Activated T-helper 9 cell treated with anti-CD3 and anti-CD28 coated beads, Interleukin-2, amount 50 U/mL, for 16 hours (primary cell): Measurements from ENCODE around the gene PI4KB.

ENCODE experiments used
- DNase-seq: peaks from one replicate; pipeline ENCODE4 v3.0.0-alpha.2; 2020; ENCODE audit warnings: low read depth

PI4KB gene

DNA sequence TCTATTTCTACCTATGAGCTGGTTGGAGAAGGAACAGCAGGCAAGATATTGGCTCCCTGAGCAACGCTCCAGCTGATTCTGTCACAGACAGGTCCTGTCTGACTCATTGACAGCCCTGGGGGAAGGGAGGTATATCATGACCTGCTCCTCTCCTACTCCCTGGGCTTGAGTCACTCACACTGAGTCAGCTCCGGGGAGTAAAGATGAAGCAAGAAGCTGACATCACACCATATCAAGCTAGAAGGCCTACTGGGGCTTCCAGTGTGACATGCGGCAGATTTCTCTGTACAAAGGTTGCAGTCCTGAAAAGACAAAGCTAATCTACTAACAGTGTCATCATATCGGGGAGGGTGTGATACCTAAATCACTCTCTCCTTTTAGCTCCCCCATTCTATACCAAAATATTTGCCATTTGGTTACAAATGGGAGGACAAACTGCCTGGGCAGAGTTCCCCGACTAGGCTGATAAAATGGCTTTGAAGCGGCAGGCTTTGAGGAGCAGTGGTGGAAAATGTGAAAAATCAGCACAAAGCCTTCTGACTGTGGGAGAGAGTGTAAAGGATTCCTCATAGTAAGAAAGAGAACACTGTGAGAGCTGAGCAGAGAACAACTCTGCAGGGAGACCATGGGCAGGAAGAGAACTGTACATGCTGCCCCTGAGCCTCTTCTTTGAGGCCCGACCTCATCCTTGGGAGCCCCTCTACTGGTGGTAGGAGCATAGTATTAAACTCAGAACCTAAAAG is 15.5 kb downstream of the PI4KB start:
- peak; percentile 69 for DNase-seq

DNA sequence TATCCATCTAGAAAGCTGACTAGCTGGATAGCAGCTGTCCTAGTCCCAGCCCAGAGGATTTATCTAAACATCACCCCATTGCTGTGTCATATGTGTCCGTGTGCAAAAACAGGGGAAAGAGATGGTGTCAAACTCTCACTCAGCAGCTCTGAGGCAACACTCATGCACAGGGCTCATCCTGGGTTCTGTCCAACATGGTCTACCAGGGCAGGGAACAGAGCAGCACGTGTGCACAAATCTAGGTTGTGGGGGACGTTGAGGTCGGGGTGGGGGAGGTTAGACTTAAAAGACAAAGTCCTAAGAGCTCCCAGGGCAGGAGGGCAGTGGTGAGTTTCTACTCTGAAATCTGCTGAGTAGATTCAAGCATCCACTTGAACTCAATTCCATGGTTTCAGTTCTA is 16.2 kb downstream of the PI4KB start:
- no peak for DNase-seq

DNA sequence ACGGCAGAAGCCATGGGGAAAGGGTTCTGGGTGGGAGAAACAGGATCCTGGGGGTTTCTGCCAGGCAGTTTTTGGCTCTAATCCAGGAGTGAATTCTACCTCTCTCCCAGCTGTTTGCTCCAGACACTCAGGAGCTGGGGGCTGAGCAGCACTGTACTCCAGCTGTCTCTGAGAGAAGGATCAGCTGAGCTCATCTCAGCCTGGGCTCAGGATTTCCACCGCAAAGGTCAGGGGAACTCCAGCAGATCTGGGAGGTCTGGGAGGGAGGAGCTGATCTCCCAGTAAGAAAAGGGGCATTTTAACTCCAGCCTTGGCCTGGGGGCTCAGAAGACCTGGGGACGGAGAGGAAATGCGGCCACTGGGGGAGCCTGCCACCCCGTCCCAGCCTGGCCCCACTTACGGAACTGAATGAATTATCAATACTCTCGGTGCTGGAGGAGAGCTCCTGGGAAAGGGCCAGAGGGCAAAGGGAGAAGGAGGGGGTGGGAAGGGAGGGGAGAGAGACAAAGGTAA is 17.3 kb downstream of the PI4KB start:
- no peak for DNase-seq

DNA sequence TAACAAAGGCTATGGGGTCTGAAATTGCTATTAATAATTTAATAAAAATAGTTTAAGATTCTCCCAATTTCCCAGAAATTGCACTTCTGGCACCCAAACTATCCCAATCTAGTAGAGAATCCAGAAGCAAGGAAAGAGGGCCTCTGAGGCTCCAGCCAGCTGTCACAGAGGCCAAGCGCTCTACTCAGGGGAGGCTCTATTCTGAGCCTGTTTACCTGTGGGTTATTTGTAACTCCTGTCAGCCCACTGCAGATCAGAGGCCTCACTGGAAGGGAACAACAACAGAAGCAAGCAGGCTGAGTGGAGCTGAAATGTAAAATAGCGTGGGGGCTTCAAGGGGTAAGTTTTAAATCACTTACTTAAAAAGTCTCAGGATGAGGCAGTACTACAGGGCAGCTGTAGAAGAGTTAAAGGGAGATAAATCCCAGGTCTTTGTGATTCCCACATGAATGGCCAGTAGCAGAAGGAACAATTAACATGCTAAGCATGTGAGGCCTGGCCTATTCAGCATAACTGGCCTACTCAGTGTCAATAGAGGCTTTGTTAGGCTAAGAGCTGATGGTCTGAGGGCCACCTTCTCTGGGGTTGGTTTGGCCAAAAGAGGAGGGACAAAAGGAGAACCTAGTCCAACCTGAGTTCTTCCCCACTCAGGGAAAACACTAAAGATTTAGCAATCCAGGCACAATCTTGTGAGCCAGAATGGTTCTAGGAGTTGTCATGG is 32.3 kb downstream of the PI4KB start:
- DNase-seq, result no peak

DNA sequence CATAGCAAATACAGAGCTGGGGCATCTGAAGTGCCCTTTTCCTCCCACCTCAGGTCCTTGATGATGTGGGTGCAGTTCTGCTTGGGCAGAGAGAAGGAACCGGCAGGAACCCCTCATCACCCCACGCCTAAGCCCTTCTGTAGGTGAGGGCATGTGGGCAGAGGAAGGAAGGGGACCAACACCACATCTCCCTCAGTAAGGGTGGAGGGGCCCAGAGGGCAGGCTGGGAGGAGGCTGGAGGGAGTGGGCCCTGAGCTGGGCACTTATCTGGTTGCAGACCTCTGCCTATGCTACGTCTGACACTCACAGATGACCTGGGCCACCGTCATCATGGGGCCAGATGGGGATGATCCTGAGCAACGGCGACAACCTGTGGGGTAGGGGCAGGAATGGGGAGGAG is 34.1 kb downstream of the PI4KB start:
- no peak for DNase-seq

DNA sequence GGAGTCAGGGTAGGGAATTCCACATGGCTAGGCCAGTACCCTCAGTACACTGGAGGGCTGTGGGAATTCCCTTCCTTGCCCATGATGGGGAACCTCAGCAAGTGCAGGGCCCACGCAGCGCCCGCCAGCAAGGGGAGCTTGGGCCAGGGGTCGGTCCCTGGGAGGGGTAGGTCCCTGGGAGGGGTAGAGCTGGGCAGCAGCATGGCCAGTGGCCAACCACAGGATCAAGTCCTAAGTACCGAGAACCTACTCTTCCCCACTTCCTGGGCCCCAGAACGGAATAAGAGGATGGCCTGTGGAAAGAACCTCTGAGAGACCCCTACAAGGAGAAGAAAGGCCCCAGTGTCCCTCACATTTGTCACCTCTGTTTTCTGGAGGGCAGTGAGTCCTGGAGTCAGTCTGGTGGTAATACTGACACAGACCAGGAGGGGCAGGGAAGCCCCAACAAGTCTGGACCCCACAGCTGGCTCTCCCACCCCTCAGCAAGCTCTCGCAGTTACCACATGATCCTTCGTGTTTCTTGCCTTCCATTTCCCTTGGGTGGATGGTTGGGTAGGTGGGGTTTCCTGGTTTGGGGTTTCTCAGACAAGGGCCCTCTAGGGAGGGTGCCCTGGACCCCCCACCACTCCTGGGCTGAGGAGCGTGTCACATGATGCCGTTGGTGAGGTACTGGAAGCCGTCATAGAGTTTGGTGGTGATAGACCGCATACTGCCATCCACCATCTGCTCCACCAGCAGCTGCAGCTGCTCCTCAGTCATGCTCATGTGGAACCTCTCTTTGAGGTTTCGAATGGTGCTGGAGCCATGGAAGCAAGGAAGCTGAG is 34.8 kb downstream of the PI4KB start:
- no peak for DNase-seq

DNA sequence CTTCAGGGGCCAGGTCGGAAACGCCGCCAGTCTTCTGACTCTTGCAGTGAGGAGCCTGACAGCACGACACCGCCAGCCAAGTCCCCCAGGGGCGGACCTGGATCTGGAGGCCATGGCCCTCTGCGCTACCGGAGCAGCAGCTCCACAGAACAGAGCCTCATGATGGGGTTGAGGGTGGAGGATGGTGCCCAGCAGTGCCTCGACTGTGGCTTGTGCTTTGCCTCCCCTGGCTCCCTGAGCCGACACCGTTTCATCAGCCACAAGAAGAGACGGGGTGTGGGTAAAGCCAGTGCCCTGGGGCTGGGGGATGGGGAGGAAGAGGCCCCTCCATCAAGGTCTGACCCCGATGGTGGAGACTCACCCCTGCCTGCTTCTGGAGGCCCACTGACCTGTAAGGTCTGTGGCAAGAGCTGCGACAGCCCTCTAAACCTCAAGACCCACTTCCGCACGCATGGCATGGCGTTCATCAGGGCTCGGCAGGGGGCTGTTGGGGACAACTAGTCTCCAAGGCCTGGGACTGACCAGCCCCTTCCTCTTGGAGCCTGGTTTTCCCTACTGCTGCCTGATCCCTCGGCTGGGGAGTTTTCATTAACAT is 36.4 kb downstream of the PI4KB start:
- DNase-seq, result no peak

DNA sequence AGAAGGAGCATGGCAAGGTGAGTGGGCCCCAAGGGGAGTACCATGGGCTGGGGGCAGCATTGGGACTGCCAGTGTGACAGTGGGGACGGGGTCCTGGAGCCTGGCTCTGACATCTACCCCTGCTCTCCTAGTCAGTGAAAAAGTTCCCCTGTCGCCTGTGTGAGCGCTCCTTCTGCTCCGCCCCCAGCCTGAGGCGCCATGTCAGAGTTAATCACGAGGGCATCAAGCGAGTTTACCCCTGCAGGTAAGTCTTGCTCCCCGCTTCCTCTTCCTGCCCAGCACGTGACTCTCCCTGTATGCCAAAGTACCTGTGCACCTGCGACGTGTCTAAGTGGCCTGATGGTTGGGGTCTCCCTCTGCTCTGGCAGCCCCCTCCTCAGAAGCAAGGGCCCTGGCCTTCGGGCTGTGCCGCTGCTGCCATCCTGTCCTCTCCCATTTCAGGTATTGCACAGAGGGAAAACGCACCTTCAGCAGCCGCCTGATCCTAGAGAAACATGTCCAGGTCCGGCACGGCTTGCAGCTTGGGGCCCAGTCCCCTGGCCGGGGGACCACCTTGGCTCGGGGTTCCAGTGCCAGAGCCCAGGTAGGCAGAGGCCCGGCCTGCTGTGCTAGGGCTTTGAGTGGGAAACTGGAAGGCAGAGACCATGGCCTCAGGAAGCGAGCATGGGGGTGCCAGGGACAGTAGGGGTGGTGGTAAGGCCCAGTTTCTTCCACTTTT is 37.1 kb downstream of the PI4KB start:
- DNase-seq, result no peak

DNA sequence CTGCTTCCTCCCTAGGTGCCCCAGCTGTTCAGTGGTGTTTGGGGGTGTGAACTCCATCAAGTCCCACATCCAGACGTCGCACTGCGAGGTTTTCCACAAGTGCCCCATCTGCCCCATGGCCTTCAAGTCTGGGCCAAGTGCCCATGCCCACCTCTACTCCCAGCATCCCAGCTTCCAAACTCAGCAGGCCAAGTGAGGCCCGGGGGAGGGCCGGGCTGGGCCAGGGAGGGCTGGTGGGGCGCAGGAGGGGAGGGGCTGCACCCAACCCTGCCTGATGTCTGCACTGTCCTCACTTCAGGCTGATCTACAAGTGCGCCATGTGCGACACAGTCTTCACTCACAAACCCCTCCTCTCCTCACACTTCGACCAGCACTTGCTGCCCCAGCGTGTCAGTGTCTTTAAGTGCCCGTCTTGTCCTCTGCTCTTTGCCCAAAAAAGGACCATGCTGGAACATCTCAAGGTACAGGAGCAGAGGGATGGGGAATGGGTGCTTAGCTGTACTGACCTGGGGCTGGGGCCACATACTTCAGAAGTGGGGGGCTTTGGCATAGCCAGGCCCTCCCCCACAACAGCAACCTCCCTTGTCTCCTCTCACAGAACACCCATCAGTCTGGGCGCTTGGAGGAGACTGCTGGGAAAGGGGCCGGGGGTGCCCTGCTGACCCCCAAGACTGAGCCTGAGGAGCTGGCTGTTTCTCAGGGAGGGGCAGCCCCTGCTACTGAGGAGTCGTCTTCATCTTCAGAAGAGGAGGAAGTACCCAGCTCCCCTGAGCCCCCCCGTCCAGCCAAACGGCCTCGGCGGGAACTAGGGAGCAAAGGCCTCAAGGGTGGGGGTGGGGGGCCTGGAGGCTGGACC is 37.9 kb downstream of the PI4KB start:
- DNase-seq, result no peak

DNA sequence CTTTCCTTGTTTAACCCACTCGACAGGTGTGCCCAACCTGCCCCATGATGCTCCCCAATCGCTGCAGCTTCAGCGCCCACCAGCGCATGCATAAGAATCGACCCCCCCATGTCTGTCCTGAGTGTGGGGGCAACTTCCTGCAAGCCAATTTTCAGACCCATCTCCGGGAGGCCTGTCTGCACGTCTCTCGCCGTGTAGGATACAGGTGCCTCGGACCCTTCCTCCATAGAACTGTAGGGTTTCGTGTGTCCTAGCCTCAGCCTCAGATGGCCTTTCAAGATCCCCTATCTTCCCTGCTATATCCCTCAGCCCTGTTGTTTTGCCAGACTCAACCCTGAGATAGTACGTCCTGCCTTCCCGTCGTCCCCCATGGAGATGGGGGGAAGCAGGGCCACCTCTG is 38.7 kb downstream of the PI4KB start:
- no peak for DNase-seq

DNA sequence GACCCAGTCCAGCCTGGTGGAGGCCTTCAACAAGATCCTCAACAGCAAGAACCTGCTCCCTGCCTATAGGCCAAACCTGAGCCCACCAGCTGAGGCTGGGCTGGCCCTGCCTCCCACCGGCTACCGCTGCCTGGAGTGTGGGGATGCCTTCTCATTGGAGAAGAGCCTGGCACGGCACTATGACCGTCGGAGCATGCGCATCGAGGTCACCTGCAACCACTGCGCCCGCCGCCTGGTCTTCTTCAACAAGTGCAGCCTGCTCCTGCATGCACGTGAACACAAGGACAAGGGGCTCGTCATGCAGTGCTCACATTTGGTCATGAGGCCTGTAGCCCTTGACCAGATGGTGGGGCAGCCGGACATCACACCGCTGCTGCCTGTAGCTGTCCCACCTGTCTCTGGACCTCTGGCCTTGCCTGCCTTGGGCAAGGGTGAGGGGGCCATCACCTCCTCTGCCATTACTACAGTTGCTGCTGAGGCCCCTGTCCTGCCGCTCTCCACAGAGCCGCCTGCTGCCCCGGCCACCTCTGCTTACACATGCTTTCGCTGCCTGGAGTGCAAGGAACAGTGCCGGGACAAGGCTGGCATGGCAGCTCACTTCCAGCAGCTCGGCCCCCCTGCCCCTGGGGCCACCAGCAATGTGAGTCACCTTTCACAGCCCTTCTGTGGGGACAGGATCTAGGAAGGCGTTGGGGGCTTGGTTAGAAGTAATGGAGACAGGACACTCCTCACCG is 39.3 kb downstream of the PI4KB start:
- no peak for DNase-seq

DNA sequence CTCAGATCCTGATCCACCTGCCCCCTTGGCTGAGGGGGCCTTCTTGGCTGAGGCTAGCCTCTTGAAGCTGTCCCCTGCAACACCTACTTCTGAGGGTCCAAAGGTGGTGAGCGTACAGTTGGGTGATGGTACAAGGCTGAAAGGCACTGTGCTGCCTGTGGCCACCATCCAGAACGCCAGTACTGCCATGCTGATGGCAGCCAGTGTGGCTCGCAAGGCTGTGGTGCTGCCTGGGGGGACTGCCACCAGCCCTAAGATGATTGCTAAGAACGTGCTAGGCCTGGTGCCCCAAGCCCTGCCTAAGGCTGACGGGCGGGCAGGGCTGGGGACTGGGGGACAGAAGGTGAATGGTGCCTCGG is 39.9 kb downstream of the PI4KB start:
- no peak for DNase-seq

DNA sequence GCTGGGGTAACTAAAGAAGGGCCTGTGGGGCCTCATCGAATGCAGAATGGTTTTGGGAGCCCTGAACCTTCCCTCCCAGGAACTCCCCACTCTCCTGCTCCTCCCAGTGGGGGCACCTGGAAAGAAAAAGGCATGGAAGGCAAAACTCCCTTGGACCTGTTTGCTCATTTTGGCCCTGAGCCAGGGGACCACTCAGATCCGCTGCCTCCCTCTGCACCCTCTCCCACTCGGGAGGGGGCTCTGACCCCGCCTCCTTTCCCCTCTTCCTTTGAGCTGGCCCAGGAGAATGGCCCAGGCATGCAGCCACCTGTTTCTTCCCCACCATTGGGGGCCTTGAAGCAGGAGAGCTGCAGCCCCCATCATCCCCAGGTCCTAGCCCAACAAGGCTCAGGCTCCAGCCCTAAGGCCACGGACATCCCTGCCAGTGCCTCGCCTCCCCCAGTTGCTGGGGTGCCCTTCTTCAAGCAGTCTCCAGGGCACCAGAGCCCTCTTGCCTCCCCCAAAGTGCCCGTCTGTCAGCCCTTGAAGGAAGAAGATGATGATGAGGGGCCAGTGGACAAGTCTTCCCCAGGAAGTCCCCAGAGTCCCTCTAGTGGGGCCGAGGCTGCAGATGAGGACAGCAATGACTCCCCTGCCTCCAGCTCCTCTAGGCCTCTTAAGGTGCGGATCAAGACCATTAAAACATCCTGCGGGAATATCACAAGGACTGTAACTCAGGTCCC is 40.4 kb downstream of the PI4KB start:
- DNase-seq, result no peak

DNA sequence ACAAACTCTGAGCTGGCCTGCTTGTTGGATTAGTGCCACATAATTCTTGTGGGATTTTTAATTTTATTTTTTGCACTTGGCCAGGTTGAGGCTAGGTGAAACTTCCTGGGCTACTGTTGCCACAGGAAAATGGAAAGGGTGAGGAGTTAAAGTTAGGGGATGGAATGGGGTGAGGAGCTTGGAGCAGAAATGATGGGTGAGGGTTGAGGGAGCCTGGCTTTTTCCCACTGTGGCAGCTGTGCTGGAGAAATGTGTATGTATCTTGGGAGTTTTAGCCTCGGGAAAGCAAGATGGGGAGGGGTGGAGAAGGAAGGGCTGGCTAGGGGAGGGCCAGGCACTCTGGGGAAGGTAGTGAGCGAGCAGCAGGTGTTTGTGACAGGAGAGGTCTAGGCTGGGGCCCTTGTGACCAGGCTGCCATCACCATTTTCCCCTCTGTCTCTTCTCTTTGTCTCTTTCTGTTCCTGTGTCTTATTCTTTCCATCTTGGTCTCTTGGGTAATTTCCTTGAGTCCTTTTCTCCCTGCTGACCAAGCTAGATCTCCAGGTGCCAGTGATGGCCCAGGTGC is 43.1 kb downstream of the PI4KB start:
- no peak for DNase-seq

DNA sequence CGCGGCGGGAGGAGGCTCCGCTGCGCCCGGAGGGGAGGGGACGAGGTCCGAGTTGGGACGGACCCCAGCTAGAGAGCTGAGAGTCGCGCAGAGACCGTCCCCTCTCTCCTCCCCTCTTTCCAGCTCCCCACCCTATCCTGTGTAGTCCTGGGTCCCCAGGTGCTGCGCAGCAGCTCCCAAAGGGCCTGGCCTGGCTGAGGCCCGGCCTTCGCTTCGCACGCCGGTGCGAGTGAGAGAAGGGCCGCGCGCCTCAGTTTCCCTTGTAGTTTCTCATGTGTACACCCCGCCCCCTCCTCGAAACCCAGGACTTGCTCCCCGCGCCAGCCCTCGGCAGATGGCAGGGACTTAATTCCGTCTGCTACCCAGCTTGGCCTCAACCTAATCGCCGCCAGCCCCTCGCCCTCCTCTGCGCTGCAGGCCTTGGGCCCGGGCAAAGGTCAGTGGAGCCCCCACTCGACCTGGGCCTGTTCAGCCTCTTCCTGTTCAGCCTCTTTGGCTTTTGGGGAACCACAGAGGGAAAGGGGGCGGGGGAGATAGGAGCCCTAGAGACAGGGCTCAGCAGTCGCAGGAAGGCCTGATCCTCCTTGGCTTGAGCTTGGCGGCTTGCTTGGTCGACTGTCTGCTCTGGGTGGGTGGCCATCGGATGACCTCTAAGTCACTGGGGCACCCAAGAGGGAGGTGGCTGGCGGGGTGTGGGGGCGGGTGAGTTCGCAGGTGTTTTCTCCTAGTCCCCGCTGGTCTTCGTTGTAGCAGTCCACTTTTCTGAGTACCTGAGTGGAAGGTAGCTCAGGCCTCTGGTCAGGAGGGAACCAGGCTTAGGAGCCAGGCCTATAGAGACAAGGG is 44.1 kb downstream of the PI4KB start:
- no peak for DNase-seq

DNA sequence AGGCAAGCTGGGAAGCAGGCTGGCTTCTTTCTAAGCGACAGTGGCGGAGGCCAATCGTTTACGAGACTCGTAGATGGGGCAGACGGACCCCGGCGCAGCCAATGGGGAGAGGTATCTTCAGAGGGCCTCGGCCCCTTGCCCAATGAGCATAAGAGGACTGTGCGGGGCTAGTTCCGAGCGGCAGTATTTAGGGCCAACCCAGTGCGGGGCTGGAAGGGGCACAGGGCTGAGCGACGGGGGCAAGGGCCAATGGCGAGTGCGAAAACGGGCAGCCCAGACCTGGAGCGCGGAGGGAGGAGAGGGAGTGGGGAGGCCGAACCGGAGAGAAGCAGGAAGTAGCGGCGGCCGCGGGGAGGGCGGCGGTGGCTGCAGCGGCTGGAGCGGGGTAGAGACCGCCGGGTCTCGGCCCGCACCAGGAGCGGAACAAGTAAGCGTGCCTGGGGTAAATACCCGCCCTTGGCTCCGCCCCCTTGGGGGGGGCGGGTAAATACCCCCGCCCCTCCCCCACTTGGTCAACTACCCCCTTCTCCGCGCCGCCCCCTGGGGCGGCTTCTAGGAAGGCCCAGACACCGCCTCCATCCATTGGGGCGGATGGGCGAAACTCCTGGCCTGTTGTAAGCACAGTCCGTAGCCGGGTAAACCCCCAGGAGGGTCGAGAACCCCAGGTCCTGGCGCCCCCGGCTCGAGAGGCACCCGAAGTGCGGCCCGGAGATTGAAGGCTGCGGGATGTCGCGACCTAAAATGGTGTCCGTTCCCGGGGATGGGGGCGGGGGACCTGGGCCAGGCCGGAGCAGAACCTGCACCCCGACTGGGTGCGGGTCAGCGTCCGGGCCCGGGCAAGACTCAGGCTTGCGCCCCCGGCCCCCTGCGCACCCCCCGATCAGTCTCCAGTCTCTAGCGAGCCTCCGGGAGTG is 45.0 kb downstream of the PI4KB start, which contains the start of gene ZNF687:
Gene ZNF687, plus strand, starts transcription at position 331 of the 914 bp plus-strand sequence. CDS start 3,993 bp downstream, outside the sequence.
- peak; percentile 96 for DNase-seq
